HepG2 (cell line): ENCODE results near the gene HSCB. TPM values are rescaled to one million over a fixed set of nuclear protein-coding genes. Genes with fewer than 3 reads are reported as not detected.
A peak's percentile ranks its signal among the peaks of the same experiment; 100 is the strongest.

Experiments
- CBX1 ChIP-seq: IDR thresholded peaks from one replicate; pipeline ENCODE4 v1.6.1; 2016; ENCODE audit warnings: antibody characterized with exemption, low read depth
- CEBPG ChIP-seq: IDR thresholded peaks from 2 replicates; pipeline ENCODE4 v1.6.1; 2016
- KLF9 ChIP-seq: IDR thresholded peaks from 2 replicates; pipeline ENCODE4 v1.6.1; 2016; ENCODE audit warnings: low read depth
- KMT2B ChIP-seq: IDR thresholded peaks from 2 replicates; pipeline ENCODE4 v1.6.1; 2016; ENCODE audit warnings: missing genetic modification reagents, missing compliant biosample characterization
- MAFG ChIP-seq: sonication (generic); formaldehyde crosslinking; IDR thresholded peaks from 2 replicates; pipeline ENCODE4 v1.5.1; 2020; ENCODE audit warnings: mild to moderate bottlenecking, missing genetic modification reagents
- MIER3 ChIP-seq: IDR thresholded peaks from 2 replicates; pipeline ENCODE4 v1.6.1; 2016; ENCODE audit warnings: missing compliant biosample characterization, borderline replicate concordance
- MTF1 ChIP-seq: sonication (generic); formaldehyde crosslinking; IDR thresholded peaks from 2 replicates; pipeline ENCODE4 v1.5.0; 2020; ENCODE audit warnings: missing genetic modification reagents
- NAIF1 ChIP-seq: sonication (generic); formaldehyde crosslinking; IDR thresholded peaks from 2 replicates; pipeline ENCODE4 v1.5.0; 2020; ENCODE audit warnings: mild to moderate bottlenecking, missing genetic modification reagents, borderline replicate concordance
- NFE2L1 ChIP-seq: sonication (generic); formaldehyde crosslinking; IDR thresholded peaks from 2 replicates; pipeline ENCODE4 v1.4.0; 2020; ENCODE audit warnings: missing genetic modification reagents, mild to moderate bottlenecking, borderline replicate concordance
- NR2F1 ChIP-seq, 2 experiments: fragments of 450-650 bp in 1 of 2; formaldehyde crosslinking in 1 of 2; IDR thresholded peaks; 2 replicates each; pipeline versions ENCODE4 v1.5.0 to v1.6.1; 2016 to 2020; ENCODE audit warnings: mild to moderate bottlenecking in 1 of 2, missing compliant biosample characterization in 1 of 2, missing genetic modification reagents in 1 of 2, moderate library complexity in 1 of 2
- SRSF4 ChIP-seq: fragments of 200-400 bp; formaldehyde crosslinking; IDR thresholded peaks from one replicate; pipeline ENCODE4 v1.6.1; 2018; ENCODE audit warnings: mild to moderate bottlenecking, low read depth, low read length, moderate library complexity; ENCODE audit not compliant: poor library complexity, severe bottlenecking
- ZBTB38 ChIP-seq: sonication (generic); formaldehyde crosslinking; IDR thresholded peaks from 2 replicates; pipeline ENCODE4 v1.5.1; 2020; ENCODE audit warnings: mild to moderate bottlenecking, missing genetic modification reagents
- ZBTB7B ChIP-seq: sonication (generic); formaldehyde crosslinking; IDR thresholded peaks from 2 replicates; pipeline ENCODE4 v1.4.0; 2020; ENCODE audit warnings: missing genetic modification reagents
- ZFP41 ChIP-seq: sonication (generic); formaldehyde crosslinking; IDR thresholded peaks from 2 replicates; pipeline ENCODE4 v1.4.0; 2020; ENCODE audit warnings: mild to moderate bottlenecking, missing genetic modification reagents, borderline replicate concordance
- ZNF282 ChIP-seq: fragments of 450-650 bp; IDR thresholded peaks from 2 replicates; pipeline ENCODE4 v1.6.1; 2018; ENCODE audit not compliant: partially characterized antibody
- ZNF703 ChIP-seq: sonication (generic); formaldehyde crosslinking; IDR thresholded peaks from 2 replicates; pipeline ENCODE4 v1.5.1; 2020; ENCODE audit warnings: missing genetic modification reagents, mild to moderate bottlenecking, moderate library complexity, borderline replicate concordance
- ZNF746 ChIP-seq: sonication (generic); formaldehyde crosslinking; IDR thresholded peaks from 2 replicates; pipeline ENCODE4 v1.8.0; 2022; ENCODE audit warnings: mild to moderate bottlenecking, missing genetic modification reagents
- polyA plus RNA-seq, 8 experiments: library from polyadenylated mRNA; depleted of rRNA in 3 of 8; stranded (reverse) in 7 of 8; unstranded in 1 of 8; fragments of >200 nt; fragmentation: Illumina TruSeq in 4 of 8; extraction: Trizol in 4 of 8; gene quantifications; 2 replicates each; pipeline versions ENCODE4 v1.2.1 to v1.2.3, GENCODE V29; 2011 to 2016; ENCODE audit warnings: low read depth in 4 of 8, missing spikeins in 1 of 8, mixed read lengths in 1 of 8; ENCODE audit not compliant: insufficient read depth in 1 of 8
- total RNA-seq, 5 experiments: library from RNA; depleted of rRNA; stranded (reverse); fragments of >200 nt; fragmentation: Illumina TruSeq; extraction: Trizol; gene quantifications; 2 replicates each; pipeline ENCODE4 v1.2.3, GENCODE V29; 2016; ENCODE audit warnings: low read depth in 1 of 5
- TF ChIP-seq, protein P1 (sequence below): IDR thresholded peaks from 2 replicates; pipeline ENCODE4 v1.6.1; 2016
- TF ChIP-seq, protein P2 (sequence below): sonication (generic); formaldehyde crosslinking; IDR thresholded peaks from 2 replicates; pipeline ENCODE4 v1.8.0; 2022; ENCODE audit warnings: mild to moderate bottlenecking, missing genetic modification reagents, borderline replicate concordance
- TF ChIP-seq, protein P3 (sequence below): sonication (generic); formaldehyde crosslinking; IDR thresholded peaks from 2 replicates; pipeline ENCODE4 v1.4.0; 2020; ENCODE audit warnings: missing genetic modification reagents
- TF ChIP-seq, protein P4 (sequence below): sonication (generic); formaldehyde crosslinking; IDR thresholded peaks from 2 replicates; pipeline ENCODE4 v1.4.0; 2020; ENCODE audit warnings: mild to moderate bottlenecking, missing genetic modification reagents
- TF ChIP-seq, protein P5 (sequence below): IDR thresholded peaks from 2 replicates; pipeline ENCODE4 v1.6.1; 2012; ENCODE audit warnings: low read length, improper control_type of control experiment

The HSCB gene
- total and polyA plus RNA-seq, 2 of the 13 experiments (the other 11 are each of a cell fraction or from before 2014, with no cell fraction given): 15.4 to 20.9 TPM

DNA sequence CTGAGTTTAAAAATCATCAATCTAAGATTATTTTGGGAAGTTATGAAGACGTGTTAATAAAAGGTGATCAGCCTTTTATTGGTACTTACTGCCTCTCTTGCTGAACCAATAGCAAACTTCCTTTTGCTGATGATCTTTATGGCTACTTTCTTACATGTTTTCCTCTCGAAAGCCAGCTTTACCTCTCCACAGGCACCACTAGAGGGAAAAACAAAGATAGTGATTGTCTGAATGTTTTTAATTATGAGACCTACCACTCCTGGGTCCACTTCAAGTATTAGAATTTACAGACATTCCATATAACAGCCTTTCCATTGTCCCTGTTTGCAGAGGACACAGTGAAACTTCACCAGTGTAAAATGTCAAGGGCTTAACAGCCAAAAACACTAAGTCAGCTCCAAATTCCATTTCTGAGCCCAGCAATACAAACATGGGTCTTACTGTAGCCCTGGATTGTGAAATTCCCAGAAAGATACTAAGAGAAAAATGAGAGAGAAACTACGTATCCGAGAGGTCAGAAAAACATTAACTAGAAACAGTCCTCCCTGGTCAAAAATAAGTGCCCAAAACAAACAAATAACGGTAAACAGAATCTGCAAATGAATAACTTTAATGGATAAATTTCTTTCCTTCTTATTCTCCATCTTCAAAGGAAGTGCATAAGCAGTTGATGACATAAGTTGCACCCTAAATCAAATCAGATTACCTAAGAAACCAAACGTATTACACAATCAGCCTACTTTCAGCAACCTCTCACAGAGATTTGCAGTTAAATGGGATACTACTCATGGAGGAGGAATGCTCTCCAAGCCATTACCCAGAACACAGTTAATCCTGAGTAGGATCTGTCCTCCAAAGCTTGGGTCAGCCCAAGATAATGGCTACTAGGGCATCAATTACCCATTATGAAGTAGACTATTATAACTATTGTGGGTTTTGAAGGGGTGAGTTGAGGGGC, 29.7 kb upstream of the HSCB start (continued):
- no peak for TF ChIP-seq NFE2L1 (CRISPR knock-in tag)
- TF ChIP-seq NAIF1: no peak
- TF ChIP-seq ZFP41 (CRISPR knock-in tag): no peak
- TF ChIP-seq, protein P1, sequence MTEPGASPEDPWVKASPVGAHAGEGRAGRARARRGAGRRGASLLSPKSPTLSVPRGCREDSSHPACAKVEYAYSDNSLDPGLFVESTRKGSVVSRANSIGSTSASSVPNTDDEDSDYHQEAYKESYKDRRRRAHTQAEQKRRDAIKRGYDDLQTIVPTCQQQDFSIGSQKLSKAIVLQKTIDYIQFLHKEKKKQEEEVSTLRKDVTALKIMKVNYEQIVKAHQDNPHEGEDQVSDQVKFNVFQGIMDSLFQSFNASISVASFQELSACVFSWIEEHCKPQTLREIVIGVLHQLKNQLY (CRISPR knock-in tag): no peak
- TF ChIP-seq, protein P2, sequence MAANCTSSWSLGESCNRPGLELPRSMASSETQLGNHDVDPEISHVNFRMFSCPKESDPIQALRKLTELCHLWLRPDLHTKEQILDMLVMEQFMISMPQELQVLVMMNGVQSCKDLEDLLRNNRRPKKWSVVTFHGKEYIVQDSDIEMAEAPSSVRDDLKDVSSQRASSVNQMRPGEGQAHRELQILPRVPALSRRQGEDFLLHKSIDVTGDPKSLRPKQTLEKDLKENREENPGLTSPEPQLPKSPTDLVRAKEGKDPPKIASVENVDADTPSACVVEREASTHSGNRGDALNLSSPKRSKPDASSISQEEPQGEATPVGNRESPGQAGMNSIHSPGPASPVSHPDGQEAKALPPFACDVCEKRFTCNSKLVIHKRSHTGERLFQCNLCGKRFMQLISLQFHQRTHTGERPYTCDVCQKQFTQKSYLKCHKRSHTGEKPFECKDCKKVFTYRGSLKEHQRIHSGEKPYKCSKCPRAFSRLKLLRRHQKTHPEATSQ: no peak
- no peak for TF ChIP-seq KMT2B (CRISPR knock-in tag)
- no peak for TF ChIP-seq ZNF746 (CRISPR knock-in tag)
- TF ChIP-seq KLF9 (CRISPR knock-in tag): no peak
- no peak for TF ChIP-seq MAFG (CRISPR knock-in tag)
- TF ChIP-seq ZBTB38 (CRISPR knock-in tag): no peak
- no peak for TF ChIP-seq NR2F1 (CRISPR knock-in tag; IDR thresholded peaks at IDR 0.05)
- peak; percentile 15; the same call in 1 of the 2 replicates for TF ChIP-seq MIER3 (CRISPR knock-in tag)
- TF ChIP-seq CEBPG: peak; percentile 95
- no peak for TF ChIP-seq MTF1 (CRISPR knock-in tag)
- TF ChIP-seq, protein P3, sequence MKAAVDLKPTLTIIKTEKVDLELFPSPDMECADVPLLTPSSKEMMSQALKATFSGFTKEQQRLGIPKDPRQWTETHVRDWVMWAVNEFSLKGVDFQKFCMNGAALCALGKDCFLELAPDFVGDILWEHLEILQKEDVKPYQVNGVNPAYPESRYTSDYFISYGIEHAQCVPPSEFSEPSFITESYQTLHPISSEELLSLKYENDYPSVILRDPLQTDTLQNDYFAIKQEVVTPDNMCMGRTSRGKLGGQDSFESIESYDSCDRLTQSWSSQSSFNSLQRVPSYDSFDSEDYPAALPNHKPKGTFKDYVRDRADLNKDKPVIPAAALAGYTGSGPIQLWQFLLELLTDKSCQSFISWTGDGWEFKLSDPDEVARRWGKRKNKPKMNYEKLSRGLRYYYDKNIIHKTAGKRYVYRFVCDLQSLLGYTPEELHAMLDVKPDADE: no peak
- TF ChIP-seq, protein P4, sequence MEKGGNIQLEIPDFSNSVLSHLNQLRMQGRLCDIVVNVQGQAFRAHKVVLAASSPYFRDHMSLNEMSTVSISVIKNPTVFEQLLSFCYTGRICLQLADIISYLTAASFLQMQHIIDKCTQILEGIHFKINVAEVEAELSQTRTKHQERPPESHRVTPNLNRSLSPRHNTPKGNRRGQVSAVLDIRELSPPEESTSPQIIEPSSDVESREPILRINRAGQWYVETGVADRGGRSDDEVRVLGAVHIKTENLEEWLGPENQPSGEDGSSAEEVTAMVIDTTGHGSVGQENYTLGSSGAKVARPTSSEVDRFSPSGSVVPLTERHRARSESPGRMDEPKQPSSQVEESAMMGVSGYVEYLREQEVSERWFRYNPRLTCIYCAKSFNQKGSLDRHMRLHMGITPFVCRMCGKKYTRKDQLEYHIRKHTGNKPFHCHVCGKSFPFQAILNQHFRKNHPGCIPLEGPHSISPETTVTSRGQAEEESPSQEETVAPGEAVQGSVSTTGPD: no peak
- TF ChIP-seq ZNF703 (CRISPR knock-in tag): no peak
- no peak for TF ChIP-seq SRSF4
- no peak for TF ChIP-seq CBX1
- TF ChIP-seq, protein P5, sequence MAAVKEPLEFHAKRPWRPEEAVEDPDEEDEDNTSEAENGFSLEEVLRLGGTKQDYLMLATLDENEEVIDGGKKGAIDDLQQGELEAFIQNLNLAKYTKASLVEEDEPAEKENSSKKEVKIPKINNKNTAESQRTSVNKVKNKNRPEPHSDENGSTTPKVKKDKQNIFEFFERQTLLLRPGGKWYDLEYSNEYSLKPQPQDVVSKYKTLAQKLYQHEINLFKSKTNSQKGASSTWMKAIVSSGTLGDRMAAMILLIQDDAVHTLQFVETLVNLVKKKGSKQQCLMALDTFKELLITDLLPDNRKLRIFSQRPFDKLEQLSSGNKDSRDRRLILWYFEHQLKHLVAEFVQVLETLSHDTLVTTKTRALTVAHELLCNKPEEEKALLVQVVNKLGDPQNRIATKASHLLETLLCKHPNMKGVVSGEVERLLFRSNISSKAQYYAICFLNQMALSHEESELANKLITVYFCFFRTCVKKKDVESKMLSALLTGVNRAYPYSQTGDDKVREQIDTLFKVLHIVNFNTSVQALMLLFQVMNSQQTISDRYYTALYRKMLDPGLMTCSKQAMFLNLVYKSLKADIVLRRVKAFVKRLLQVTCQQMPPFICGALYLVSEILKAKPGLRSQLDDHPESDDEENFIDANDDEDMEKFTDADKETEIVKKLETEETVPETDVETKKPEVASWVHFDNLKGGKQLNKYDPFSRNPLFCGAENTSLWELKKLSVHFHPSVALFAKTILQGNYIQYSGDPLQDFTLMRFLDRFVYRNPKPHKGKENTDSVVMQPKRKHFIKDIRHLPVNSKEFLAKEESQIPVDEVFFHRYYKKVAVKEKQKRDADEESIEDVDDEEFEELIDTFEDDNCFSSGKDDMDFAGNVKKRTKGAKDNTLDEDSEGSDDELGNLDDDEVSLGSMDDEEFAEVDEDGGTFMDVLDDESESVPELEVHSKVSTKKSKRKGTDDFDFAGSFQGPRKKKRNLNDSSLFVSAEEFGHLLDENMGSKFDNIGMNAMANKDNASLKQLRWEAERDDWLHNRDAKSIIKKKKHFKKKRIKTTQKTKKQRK: no peak
- no peak for TF ChIP-seq ZBTB7B (CRISPR knock-in tag)
- no peak for TF ChIP-seq ZNF282
